Activated CD4-positive, alpha-beta T cell treated with anti-CD3 and anti-CD28 coated beads, Interleukin-2, amount 10 ng/mL, durations not matched to agents 24 days and 14 days (primary cell): Measurements from ENCODE around the gene VSTM4. TPM values are rescaled to one million over a fixed set of nuclear protein-coding genes. Genes with fewer than 3 reads are reported as not detected.

Experiments
- DNase-seq: peaks from one replicate; pipeline ENCODE4 v3.0.0; 2022
- H3K27ac Mint-ChIP-seq: one replicate; pipeline ENCODE4 v1.8.0; 2022; ENCODE audit warnings: mild to moderate bottlenecking, mixed read lengths
- H3K27me3 Mint-ChIP-seq: one replicate; pipeline ENCODE4 v1.8.0; 2022; ENCODE audit warnings: mixed read lengths
- H3K36me3 Mint-ChIP-seq: one replicate; pipeline ENCODE4 v1.8.0; 2022; ENCODE audit warnings: low read depth, mild to moderate bottlenecking, mixed read lengths
- H3K4me1 Mint-ChIP-seq: one replicate; pipeline ENCODE4 v1.8.0; 2021; ENCODE audit warnings: mixed read lengths
- H3K4me3 Mint-ChIP-seq: one replicate; pipeline ENCODE4 v1.8.0; 2022; ENCODE audit warnings: mild to moderate bottlenecking, moderate library complexity, mixed read lengths
- H3K9me3 Mint-ChIP-seq: one replicate; pipeline ENCODE4 v1.8.0; 2021; ENCODE audit warnings: mixed read lengths
- intact Hi-C: fragments of 100-400 bp; cut with micrococcal nuclease; formaldehyde crosslinking; loops from one replicate; pipeline ENCODE4 v1.15.1; 2023
- total RNA-seq: library from RNA; stranded (reverse); gene quantifications from 2 replicates; pipeline ENCODE4 v1.2.3, GENCODE V29; 2022

VSTM4 gene
- total RNA-seq, 1 donor from 2014 or later: 0.63 TPM

- no peak overlapping the region for H3K27ac Mint-ChIP-seq
Observed at GRCh38 chr10:49153115-49153514, 37.8 kb upstream of the VSTM4 start.

DNA sequence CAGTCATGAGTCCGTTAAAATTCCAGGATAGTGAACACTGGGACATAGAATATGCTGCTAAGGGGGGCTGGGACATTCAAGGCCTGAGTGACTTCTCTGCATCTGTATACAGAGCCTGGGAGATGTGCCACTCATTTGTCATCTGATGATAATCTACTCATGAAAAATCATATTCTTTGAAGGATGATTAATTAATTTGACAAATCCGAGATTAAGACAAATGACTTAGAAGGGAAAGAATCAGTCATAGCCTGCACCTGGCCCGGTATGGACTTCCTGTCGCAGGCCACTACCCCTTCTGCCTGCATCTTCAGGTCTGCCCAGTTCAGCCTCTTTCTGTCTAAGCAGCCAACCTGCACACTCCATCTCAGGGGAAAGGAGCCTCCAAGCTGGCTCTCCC is 37.3 kb upstream of the VSTM4 start:
- intact Hi-C loops: no loop called here
- Mint-ChIP-seq H3K4me3 (no peak overlapping the region), H3K4me1 (peaks cover 13% of the 10 kb centered on the region), H3K9me3 (peaks cover 9% of the 10 kb centered on the region), H3K36me3 (peaks cover 2% of the 10 kb centered on the region), H3K27ac (no peak overlapping the region), H3K27me3 (peaks cover 13% of the 10 kb centered on the region)
- DNase-seq: no peak

More at GRCh38 chr10:49153115-49153514, 37.8 kb upstream of the VSTM4 start:
- H3K9me3 Mint-ChIP-seq: peaks cover 7% of the 10 kb centered on the region
- H3K4me1 Mint-ChIP-seq: peaks cover 15% of the 10 kb centered on the region
- intact Hi-C loops: no loop called here
- H3K4me3 Mint-ChIP-seq: no peak overlapping the region
- H3K36me3 Mint-ChIP-seq: peaks cover 2% of the 10 kb centered on the region
- peaks cover 14% of the 10 kb centered on the region for H3K27me3 Mint-ChIP-seq
- DNase-seq: no peak

DNA sequence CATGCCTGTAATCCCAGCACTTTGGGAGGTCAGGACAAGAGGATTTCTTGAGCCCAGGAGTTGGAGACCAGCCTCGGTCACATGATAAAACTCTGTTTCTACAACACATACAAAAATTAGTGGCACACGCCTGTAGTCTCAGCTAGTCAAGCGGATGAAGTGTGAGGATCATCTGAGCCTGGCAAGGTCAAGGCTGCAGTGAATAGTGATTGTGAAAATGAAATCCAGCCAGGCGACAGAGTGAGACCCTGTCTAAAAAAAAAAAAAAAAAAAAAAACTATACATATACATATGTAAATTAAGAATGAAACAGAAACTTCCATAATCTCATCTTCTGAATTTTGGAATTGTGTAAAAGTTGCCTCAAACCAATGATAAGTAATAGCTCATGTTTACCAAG is 36.7 kb upstream of the VSTM4 start:
- Mint-ChIP-seq H3K27me3 (peaks cover 10% of the 10 kb centered on the region), H3K9me3 (peaks cover 9% of the 10 kb centered on the region), H3K36me3 (peaks cover 2% of the 10 kb centered on the region), H3K4me3 (no peak overlapping the region), H3K27ac (no peak overlapping the region), H3K4me1 (peaks cover 8% of the 10 kb centered on the region)
- intact Hi-C loops: no loop called here
- DNase-seq: no peak

DNA sequence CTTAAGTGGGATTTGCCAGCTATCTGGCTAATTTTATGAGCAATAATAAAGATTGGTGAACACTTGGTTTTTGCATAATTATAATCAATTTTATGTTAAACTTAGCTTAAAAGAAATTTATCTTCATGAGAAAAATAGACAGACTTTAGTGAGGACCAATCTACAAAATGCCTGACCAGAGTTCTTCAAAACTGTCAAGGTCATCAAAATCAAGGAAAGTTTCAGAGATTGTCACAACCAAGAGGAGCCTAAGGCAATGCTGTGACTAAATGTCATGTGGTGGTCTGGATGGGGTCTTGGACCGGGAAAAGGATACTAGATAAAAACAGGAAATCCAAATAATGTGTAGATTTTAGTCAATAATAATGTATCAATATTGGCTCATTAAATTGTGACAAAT is 36.2 kb upstream of the VSTM4 start:
- Mint-ChIP-seq H3K27me3 (peaks cover 8% of the 10 kb centered on the region), H3K9me3 (peaks cover 7% of the 10 kb centered on the region), H3K36me3 (peaks cover under 1% of the 10 kb centered on the region), H3K4me1 (peaks cover 5% of the 10 kb centered on the region), H3K27ac (no peak overlapping the region), H3K4me3 (no peak overlapping the region)
- DNase-seq: no peak
- intact Hi-C loops: no loop called here

DNA sequence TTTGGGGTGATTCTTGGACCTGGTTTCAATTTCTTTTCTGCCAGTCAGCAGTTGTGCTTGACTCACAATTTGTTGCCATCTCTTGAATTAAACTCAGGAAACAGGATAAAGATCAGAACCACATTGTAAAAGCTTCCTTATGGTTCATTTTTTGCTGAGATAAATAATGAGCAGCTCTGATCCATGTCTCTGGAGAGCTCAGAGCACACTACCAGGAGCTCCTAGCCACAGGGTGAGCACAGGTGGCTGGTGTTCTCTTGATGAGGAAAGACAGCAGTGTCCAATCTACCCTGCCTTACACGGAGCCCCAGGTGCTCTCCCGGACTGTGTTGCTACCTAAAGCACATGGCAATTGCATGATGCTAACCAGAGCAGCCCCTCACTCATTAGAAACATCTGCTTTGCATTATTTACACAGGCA is 35.7 kb upstream of the VSTM4 start:
- H3K4me3 Mint-ChIP-seq: no peak overlapping the region
- H3K27ac Mint-ChIP-seq: no peak overlapping the region
- intact Hi-C loops: no loop called here
- H3K4me1 Mint-ChIP-seq: peaks cover 5% of the 10 kb centered on the region
- H3K9me3 Mint-ChIP-seq: peaks cover 6% of the 10 kb centered on the region
- no peak for DNase-seq
- H3K27me3 Mint-ChIP-seq: peaks cover 10% of the 10 kb centered on the region
- H3K36me3 Mint-ChIP-seq: no peaks in the 10 kb centered on the region

GRCh38 chr10:49150426-49150825 is 35.1 kb upstream of the VSTM4 start:
- intact Hi-C loops: no loop called here
- H3K4me1 Mint-ChIP-seq: peaks cover 5% of the 10 kb centered on the region
- no peak for DNase-seq
- H3K27ac Mint-ChIP-seq: no peak overlapping the region
- no peak overlapping the region for H3K4me3 Mint-ChIP-seq
- H3K36me3 Mint-ChIP-seq: no peaks in the 10 kb centered on the region
- H3K9me3 Mint-ChIP-seq: peaks cover 6% of the 10 kb centered on the region
- peaks cover 12% of the 10 kb centered on the region for H3K27me3 Mint-ChIP-seq

GRCh38 chr10:49149881-49150280 is 34.6 kb upstream of the VSTM4 start:
- Mint-ChIP-seq H3K27me3 (peaks cover 12% of the 10 kb centered on the region), H3K4me1 (peaks cover 5% of the 10 kb centered on the region), H3K4me3 (no peak overlapping the region), H3K9me3 (peaks cover 6% of the 10 kb centered on the region), H3K36me3 (no peaks in the 10 kb centered on the region), H3K27ac (no peak overlapping the region)
- intact Hi-C loops: no loop called here
- DNase-seq: no peak

- Mint-ChIP-seq H3K4me1 (no peaks in the 10 kb centered on the region), H3K36me3 (no peaks in the 10 kb centered on the region), H3K27ac (no peak overlapping the region), H3K4me3 (no peak overlapping the region), H3K27me3 (peaks cover 8% of the 10 kb centered on the region), H3K9me3 (peaks cover 6% of the 10 kb centered on the region)
- DNase-seq: no peak
- intact Hi-C loops: no loop called here
Observed at GRCh38 chr10:49144058-49144720, 28.9 kb upstream of the VSTM4 start.

DNA sequence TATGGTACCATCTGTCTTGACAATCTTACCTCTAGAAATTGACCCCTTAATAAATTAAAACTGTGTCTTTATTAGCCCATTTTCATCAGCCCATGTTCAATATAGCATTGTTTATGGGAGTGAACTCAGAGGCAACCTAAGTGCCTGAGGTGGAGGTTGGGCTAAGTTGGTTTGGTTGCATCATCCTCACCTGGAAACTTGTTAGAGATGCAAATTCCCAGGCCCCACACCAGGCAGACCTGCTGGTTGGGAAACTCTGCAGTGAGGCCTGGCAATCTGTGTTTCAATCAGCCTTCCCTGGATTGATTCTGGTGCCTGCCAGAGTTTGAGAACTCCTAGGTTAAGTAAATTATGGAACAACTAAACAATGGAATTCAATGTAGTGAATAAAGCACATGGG is 27.9 kb upstream of the VSTM4 start:
- no peak for DNase-seq
- Mint-ChIP-seq H3K27ac (no peak overlapping the region), H3K27me3 (peaks cover 8% of the 10 kb centered on the region), H3K4me3 (no peak overlapping the region), H3K9me3 (peaks cover 3% of the 10 kb centered on the region), H3K4me1 (no peaks in the 10 kb centered on the region), H3K36me3 (no peaks in the 10 kb centered on the region)
- intact Hi-C loops: no loop called here

GRCh38 chr10:49141541-49142332 is 26.4 kb upstream of the VSTM4 start:
- H3K4me3 Mint-ChIP-seq: no peak overlapping the region
- peaks cover 9% of the 10 kb centered on the region for H3K27me3 Mint-ChIP-seq
- H3K9me3 Mint-ChIP-seq: no peaks in the 10 kb centered on the region
- intact Hi-C loops: no loop called here
- DNase-seq: no peak
- no peaks in the 10 kb centered on the region for H3K4me1 Mint-ChIP-seq
- H3K27ac Mint-ChIP-seq: no peak overlapping the region
- no peaks in the 10 kb centered on the region for H3K36me3 Mint-ChIP-seq

DNA sequence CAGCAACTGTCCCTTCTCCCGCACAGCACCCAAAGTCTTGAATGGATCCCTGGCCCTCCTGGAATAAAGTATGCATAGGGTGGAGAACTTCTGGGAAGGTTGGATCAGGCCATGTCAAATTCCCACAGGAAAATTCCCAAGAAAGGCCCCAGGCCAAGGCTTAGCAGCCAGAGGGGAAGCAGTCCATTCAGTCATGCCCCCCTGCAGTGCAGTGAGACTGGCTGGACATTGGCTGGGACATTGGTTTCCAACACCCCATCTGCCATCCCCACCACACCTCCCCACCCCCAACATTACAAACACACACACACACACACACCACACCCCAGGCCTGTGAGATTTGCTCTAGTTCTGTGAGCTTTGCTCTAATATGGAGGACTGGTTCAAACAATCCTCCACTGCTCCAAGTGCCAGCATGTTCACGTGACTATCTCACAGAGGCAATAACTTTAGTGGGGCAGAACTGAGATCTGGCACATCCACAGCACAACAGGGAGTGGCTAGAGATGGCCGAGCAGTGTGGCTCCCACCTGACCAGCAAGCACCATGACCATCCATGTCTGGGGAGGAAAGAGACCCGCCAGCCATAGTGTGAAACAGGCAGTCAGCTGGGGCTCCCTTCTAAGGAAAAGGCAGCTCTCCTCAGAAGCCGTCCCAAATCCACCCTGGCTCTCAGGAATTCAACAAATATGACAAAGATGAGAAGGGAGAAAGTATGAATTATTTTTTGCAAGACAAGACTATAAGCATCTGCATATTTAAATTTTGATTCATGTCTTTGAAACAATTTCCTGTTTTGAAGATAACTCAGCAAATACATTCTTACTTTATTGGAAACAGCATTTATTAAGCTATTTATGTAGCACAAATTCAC is 25.2 kb upstream of the VSTM4 start:
- H3K36me3 Mint-ChIP-seq: no peaks in the 10 kb centered on the region
- peaks cover 8% of the 10 kb centered on the region for H3K27me3 Mint-ChIP-seq
- no peak for DNase-seq
- intact Hi-C loops: no loop called here
- H3K9me3 Mint-ChIP-seq: no peaks in the 10 kb centered on the region
- H3K4me3 Mint-ChIP-seq: no peak overlapping the region
- H3K27ac Mint-ChIP-seq: no peak overlapping the region
- no peaks in the 10 kb centered on the region for H3K4me1 Mint-ChIP-seq

- Mint-ChIP-seq H3K9me3 (no peaks in the 10 kb centered on the region), H3K27me3 (peaks cover 9% of the 10 kb centered on the region), H3K36me3 (no peaks in the 10 kb centered on the region), H3K27ac (no peak overlapping the region), H3K4me1 (no peaks in the 10 kb centered on the region), H3K4me3 (no peak overlapping the region)
- intact Hi-C loops: no loop called here
- DNase-seq: no peak
Observed at GRCh38 chr10:49139846-49140195, 24.5 kb upstream of the VSTM4 start.

DNA sequence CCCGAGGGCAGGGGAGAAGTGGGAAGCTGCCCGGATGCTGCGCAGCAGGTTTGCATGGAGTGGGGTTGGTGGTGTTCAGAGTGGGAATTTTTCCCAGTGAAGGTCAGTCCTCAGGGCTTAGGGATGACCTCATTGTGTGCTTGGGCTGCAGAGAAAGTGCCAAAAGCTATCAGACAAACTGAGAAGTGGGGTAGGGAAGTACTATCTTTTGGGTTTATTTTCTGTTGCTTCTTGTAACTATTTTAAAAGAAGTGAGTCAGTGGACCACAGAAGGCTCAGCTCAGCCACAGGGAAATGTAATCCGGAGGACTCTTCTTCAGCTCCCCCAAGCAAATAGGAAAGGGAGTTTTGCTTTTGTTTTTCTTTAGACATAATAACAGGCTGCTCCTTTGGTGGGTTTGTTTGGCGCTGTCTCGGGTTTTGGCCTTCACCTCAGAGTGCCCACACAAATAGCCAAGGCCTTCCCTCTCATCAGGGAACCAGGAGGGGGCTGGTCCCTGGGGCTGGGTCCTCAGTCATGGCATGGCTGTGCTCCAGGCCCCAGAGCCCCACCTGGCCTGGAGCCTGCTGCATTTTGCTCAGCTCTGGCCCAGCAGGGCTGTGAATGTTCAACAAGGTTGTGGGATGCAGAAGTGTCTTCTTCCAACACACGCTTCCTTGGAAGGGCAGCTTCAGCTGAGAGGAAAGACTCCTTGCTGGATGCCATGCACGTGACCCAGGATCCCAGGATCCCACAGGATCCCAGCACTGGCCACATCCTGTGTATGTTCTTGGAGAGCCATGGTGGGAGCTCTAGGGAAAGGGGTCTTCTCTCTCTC is 23.9 kb upstream of the VSTM4 start:
- no peak for DNase-seq
- no peaks in the 10 kb centered on the region for H3K9me3 Mint-ChIP-seq

More for the DNA sequence above, 23.9 kb upstream of the VSTM4 start:
- Mint-ChIP-seq H3K4me3 (no peak overlapping the region), H3K4me1 (no peaks in the 10 kb centered on the region), H3K27ac (no peak overlapping the region), H3K27me3 (peaks cover 9% of the 10 kb centered on the region), H3K36me3 (no peaks in the 10 kb centered on the region)
- intact Hi-C loops: no loop called here
